22Rv1 (cell line): Measurements from ENCODE around the gene ILDR2.

Experiments
- ZFX ChIP-seq: fragments of 450-650 bp; IDR thresholded peaks from 2 replicates; pipeline ENCODE4 v1.6.1; 2017; ENCODE audit warnings: antibody characterized with exemption, borderline replicate concordance
- TF ChIP-seq, protein P1 (sequence below): fragments of 450-650 bp; IDR thresholded peaks from 2 replicates; pipeline ENCODE4 v1.5.1; 2017; ENCODE audit warnings: mild to moderate bottlenecking

DNA sequence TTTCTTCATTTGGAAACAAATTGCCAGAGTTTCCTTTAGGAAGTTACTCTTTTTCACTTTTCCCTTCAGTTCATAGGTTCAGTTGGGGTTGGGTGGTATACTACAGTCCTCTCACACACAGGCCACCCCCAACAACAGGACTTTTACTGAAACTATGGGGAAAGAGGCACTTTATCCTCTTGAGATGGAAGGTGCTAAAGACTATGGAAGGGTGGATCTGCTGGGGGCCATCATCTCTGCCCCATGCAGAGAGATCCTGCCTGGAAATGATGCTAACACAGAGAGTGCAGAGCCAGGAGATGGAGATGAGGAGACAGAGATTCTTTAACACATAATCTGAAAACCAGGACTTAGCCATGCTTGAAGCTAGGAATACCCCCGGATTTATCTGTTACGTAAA, 24.3 kb downstream of the ILDR2 start:
- TF ChIP-seq, protein P1, sequence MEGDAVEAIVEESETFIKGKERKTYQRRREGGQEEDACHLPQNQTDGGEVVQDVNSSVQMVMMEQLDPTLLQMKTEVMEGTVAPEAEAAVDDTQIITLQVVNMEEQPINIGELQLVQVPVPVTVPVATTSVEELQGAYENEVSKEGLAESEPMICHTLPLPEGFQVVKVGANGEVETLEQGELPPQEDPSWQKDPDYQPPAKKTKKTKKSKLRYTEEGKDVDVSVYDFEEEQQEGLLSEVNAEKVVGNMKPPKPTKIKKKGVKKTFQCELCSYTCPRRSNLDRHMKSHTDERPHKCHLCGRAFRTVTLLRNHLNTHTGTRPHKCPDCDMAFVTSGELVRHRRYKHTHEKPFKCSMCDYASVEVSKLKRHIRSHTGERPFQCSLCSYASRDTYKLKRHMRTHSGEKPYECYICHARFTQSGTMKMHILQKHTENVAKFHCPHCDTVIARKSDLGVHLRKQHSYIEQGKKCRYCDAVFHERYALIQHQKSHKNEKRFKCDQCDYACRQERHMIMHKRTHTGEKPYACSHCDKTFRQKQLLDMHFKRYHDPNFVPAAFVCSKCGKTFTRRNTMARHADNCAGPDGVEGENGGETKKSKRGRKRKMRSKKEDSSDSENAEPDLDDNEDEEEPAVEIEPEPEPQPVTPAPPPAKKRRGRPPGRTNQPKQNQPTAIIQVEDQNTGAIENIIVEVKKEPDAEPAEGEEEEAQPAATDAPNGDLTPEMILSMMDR: no peak
- TF ChIP-seq ZFX: no peak
